Epithelial cell of proximal tubule (primary cell): ENCODE measurements around the gene SNCG. TPM values are rescaled to one million over a fixed set of nuclear protein-coding genes. Genes with fewer than 3 reads are reported as not detected.
"Not testable (repeated sequence)": the region's sequence is repeated elsewhere in the genome, so short reads cannot be mapped to it uniquely, and the experiment has no call there.

Source experiments
- DNase-seq: peaks from one replicate; pipeline ENCODE4 v3.0.0-alpha.2; 2011; ENCODE audit warnings: low read depth
- H3K4me3 ChIP-seq: 2 replicates; pipeline ENCODE4 v1.5.1; 2011; ENCODE audit warnings: low read depth, mild to moderate bottlenecking, low read length
- CTCF ChIP-seq: conservative IDR thresholded peaks from 2 replicates; pipeline ENCODE4 v1.5.1; 2012; ENCODE audit warnings: low read depth, mild to moderate bottlenecking, low read length
- total RNA-seq: library from RNA; depleted of rRNA; stranded (reverse); fragments of >200 nt; gene quantifications from 2 replicates; pipeline ENCODE4 v1.2.3, GENCODE V29; 2015

The SNCG gene
- total RNA-seq, 1 donor from 2014 or later = 30.0 TPM

- H3K4me3 ChIP-seq = no peak overlapping the region
- no peak for TF ChIP-seq CTCF
- DNase-seq = no peak
These were observed 13.5 kb upstream of the SNCG start for GRCh38 chr10:86944907-86945306.

- no peak for DNase-seq
- H3K4me3 ChIP-seq = no peak overlapping the region
- TF ChIP-seq CTCF = peak; percentile 68
These were observed 12.8 kb upstream of the SNCG start for GRCh38 chr10:86945361-86946212.

- no peak for TF ChIP-seq CTCF
- DNase-seq = no peak
- H3K4me3 ChIP-seq = no peak overlapping the region
These were observed 11.9 kb upstream of the SNCG start for GRCh38 chr10:86946213-86947155.

GRCh38 chr10:86947806-86948205 lies 10.6 kb upstream of the SNCG start:
- H3K4me3 ChIP-seq, DNase-seq: not testable (repeated sequence)

- no peak for TF ChIP-seq CTCF
- H3K4me3 ChIP-seq = no peak overlapping the region
- no peak for DNase-seq
These were observed 8.1 kb upstream of the SNCG start for GRCh38 chr10:86950349-86950748.

GRCh38 chr10:86951184-86951761 lies 7.1 kb upstream of the SNCG start:
- DNase-seq = no peak
- H3K4me3 ChIP-seq = no peak overlapping the region
- no peak for TF ChIP-seq CTCF

GRCh38 chr10:86952106-86952505 lies 6.3 kb upstream of the SNCG start:
- H3K4me3 ChIP-seq = no peak overlapping the region
- no peak for DNase-seq
- TF ChIP-seq CTCF = no peak

- not testable (repeated sequence) for DNase-seq, H3K4me3 ChIP-seq
These were observed 5.7 kb upstream of the SNCG start for GRCh38 chr10:86952697-86953096.
